Measurements from ENCODE around the gene DSC3. TPM values are rescaled to one million over a fixed set of nuclear protein-coding genes. Genes with fewer than 3 reads are reported as not detected.

DSC3 gene
- total RNA-seq, 2 experiments from 2014 or later, result not detected

GRCh38 chr18:30944773-30945417 is 97.6 kb downstream of the DSC3 start:
- ChIA-PET CTCF (ENCODE audit: unreplicated experiment) (no interaction called here), POLR2A (interaction anchor here (0.7 kb wide), 1 partner anchor 9 kb away, joined by 4 read pairs; no protein-coding TSS in a partner anchor)
- Histone ChIP-seq H4K20me1 (ENCODE audit: insufficient read depth, low read length) (no peaks in the 10 kb centered on the region), H3K27ac (ENCODE audit: low read depth, low read length, poor library complexity, severe bottlenecking) (no peak overlapping the region), H3K9me2 (ENCODE audit: insufficient read depth, low read length) (no peaks in the 10 kb centered on the region), H3K4me1 (ENCODE audit: insufficient read depth, low read length, poor library complexity, severe bottlenecking) (no peaks in the 10 kb centered on the region), H3K79me2 (ENCODE audit: insufficient read depth, low read depth, low read length) (no peaks in the 10 kb centered on the region), H3K4me2 (ENCODE audit: low read length) (no peak overlapping the region), H3K36me3 (ENCODE audit: insufficient read depth, low read length) (no peaks in the 10 kb centered on the region), H2AFZ (ENCODE audit: low read length) (no peak overlapping the region), H3K4me3 (ENCODE audit: low read depth, low read length, poor library complexity, severe bottlenecking) (no peak overlapping the region), H3K9me3 (ENCODE audit: low read length) (no peaks in the 10 kb centered on the region)
- TF ChIP-seq EZH2phosphoT487 (IDR thresholded peaks at IDR 0.05; ENCODE audit: borderline replicate concordance, low read depth, low read length), result no peak
- TF ChIP-seq CTCF (conservative IDR thresholded peaks at IDR 0.05; ENCODE audit: low read length), result no peak
- no TSS peak for BruUV-seq (replicated peaks)
- DNase-seq (ENCODE audit: low spot score), result no peak
- intact Hi-C loops (cut with micrococcal nuclease; ENCODE audit: unreplicated experiment), result no loop called here

DNA sequence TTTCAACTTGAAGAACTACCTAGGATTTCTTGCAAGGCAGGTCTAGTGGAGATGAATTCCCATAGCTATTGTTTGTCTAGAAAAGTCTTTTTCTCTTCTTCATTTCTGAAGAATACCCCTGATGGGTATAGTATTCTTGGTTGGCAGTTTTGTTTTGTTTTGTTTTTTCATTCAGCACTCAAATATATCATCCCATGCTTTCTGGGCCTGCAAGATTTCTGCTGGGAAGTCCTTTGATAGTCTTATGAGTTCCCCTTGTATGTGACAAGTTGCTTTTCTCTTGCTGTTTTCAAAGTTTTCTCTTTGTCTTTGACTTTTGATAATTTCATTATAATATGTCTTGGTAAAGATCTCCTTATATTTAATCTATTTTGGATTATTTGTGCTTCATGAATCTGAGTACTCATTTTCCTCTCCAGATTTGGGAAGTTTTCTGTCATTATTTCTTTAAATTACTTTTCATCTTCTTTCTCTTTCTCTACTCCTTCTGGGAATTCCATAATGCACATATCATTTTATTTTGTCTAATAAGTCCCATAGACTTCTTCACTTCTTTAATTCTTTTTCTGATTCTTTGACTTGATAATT is 101.5 kb downstream of the DSC3 start:
- Histone ChIP-seq H3K4me1 (ENCODE audit: insufficient read depth, low read length, poor library complexity, severe bottlenecking) (no peaks in the 10 kb centered on the region), H3K9me2 (ENCODE audit: insufficient read depth, low read length) (no peaks in the 10 kb centered on the region), H3K9me3 (ENCODE audit: low read length) (no peaks in the 10 kb centered on the region), H3K36me3 (ENCODE audit: insufficient read depth, low read length) (no peaks in the 10 kb centered on the region), H3K4me3 (ENCODE audit: low read depth, low read length, poor library complexity, severe bottlenecking) (no peak overlapping the region), H2AFZ (ENCODE audit: low read length) (no peak overlapping the region), H3K27ac (ENCODE audit: low read depth, low read length, poor library complexity, severe bottlenecking) (no peak overlapping the region), H3K4me2 (ENCODE audit: low read length) (no peak overlapping the region), H4K20me1 (ENCODE audit: insufficient read depth, low read length) (no peaks in the 10 kb centered on the region), H3K79me2 (ENCODE audit: insufficient read depth, low read depth, low read length) (no peaks in the 10 kb centered on the region)
- ChIA-PET CTCF (ENCODE audit: unreplicated experiment) (no interaction called here), POLR2A (no interaction called here)
- DNase-seq (ENCODE audit: low spot score), result no peak
- BruUV-seq (replicated peaks), result no TSS peak
- intact Hi-C loops (cut with micrococcal nuclease; ENCODE audit: unreplicated experiment), result no loop called here
- TF ChIP-seq CTCF (conservative IDR thresholded peaks at IDR 0.05; ENCODE audit: low read length) (no peak), EZH2phosphoT487 (IDR thresholded peaks at IDR 0.05; ENCODE audit: borderline replicate concordance, low read depth, low read length) (no peak)

Small RNA genes lying within 50 kb of the gene (small RNA-seq; reads per million reads assigned to genes)
- gene RNU6-857P, result not detected

Other genes starting within 250 kb of the DSC3 start
- gene DSC2, start 59.7 kb upstream of the DSC3 start, total RNA-seq (2014; rRNA removed; shearing (Covaris generic)), result not detected in 2 replicates
- gene DSC2, start 59.7 kb upstream of the DSC3 start, total RNA-seq (2022), result not detected in 2 replicates
- gene DSC1, start 120.1 kb upstream of the DSC3 start, total RNA-seq (2014; rRNA removed; shearing (Covaris generic)), result not detected in 2 replicates
- gene DSC1, start 120.1 kb upstream of the DSC3 start, total RNA-seq (2022), result not detected in 2 replicates

Data from OCI-LY7 (cell line).